22Rv1 (cell line): Measurements from ENCODE around the gene TPM2.

Experiments
- ZFX ChIP-seq: fragments of 450-650 bp; IDR thresholded peaks from 2 replicates; pipeline ENCODE4 v1.6.1; 2017; ENCODE audit warnings: antibody characterized with exemption, borderline replicate concordance
- TF ChIP-seq, protein P1 (sequence below): fragments of 450-650 bp; IDR thresholded peaks from 2 replicates; pipeline ENCODE4 v1.5.1; 2017; ENCODE audit warnings: mild to moderate bottlenecking

DNA sequence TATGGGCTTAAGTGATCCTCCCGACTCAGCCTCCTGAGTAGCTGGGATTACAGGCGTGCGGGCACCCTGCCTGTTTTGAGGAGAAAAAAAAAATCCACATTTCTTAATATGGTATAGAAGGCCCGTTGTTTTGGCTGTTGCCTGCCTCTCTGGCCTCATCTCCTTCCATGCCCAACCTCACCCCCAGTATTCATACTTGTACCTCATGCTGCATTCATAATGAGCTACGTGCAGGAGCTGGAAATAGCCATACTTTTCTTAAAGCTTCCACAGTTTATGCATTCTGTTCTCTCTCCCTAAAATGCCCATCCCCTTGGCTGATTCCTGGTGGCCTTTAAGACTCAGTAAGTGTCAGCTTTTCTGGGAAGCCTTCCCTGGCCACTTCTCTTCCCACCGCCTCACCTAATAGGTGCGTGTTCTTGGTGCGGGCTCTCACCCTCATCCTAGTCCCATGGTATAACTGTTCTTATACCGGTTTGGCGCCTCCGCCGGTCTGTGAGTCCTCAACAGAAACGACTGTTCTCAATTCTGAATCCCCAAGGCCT lies 2.1 kb upstream of the TPM2 start:
- TF ChIP-seq, protein P1, sequence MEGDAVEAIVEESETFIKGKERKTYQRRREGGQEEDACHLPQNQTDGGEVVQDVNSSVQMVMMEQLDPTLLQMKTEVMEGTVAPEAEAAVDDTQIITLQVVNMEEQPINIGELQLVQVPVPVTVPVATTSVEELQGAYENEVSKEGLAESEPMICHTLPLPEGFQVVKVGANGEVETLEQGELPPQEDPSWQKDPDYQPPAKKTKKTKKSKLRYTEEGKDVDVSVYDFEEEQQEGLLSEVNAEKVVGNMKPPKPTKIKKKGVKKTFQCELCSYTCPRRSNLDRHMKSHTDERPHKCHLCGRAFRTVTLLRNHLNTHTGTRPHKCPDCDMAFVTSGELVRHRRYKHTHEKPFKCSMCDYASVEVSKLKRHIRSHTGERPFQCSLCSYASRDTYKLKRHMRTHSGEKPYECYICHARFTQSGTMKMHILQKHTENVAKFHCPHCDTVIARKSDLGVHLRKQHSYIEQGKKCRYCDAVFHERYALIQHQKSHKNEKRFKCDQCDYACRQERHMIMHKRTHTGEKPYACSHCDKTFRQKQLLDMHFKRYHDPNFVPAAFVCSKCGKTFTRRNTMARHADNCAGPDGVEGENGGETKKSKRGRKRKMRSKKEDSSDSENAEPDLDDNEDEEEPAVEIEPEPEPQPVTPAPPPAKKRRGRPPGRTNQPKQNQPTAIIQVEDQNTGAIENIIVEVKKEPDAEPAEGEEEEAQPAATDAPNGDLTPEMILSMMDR, result no peak
- TF ChIP-seq ZFX, result no peak
